ENCODE measurements around the gene CKS1B.
A peak's percentile ranks its signal among the peaks of the same experiment; 100 is the strongest.
"Not testable (repeated sequence)": the region's sequence is repeated elsewhere in the genome, so short reads cannot be mapped to it uniquely, and the experiment has no call there.

The CKS1B gene

DNA sequence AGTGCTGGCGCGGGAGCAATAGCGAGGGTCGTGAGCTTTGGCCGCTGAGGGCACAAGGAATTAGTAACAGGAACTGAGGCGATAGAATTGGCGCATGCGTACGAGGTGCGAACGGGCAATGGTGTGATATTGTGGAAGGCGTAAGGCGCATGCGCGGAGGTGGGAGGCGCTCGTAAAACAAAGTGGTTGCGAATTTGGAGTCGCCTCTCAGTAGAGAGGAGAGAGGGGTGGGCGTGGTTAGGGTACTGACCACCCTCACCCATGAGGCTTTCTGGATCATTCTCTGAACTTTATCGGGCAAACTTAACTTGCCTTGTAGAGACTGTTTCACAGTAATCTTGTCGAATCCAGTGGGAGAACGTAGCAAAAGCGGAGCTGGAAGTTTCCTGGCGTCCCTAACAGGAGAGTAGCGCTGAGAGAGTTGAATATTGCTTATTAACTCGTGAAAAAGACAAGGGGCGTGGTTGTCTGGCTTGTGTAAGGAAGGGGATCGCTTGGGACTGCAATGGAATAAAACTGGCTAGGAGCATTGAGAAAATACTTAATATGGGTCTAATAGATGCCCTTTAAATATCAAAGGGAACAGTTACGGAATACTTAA lies 427 bp downstream of the CKS1B start:
- peak; percentile 94 to 97 for DNase-seq (ENCODE audit: low spot score in 2 of 2)
- in situ Hi-C loops (cut with MboI; ENCODE audit: low sequenced_read_pairs), result no loop called here
- Histone ChIP-seq H3K4me1 (peaks cover 36% of the 10 kb centered on the region), H3K9me3 (no peaks in the 10 kb centered on the region), H3K4me3 (peak overlapping the region; percentile 82), H3K36me3 (replicated peaks) (peaks cover 24% of the 10 kb centered on the region), H3K27me3 (ENCODE audit: low read depth) (no peaks in the 10 kb centered on the region)

DNA sequence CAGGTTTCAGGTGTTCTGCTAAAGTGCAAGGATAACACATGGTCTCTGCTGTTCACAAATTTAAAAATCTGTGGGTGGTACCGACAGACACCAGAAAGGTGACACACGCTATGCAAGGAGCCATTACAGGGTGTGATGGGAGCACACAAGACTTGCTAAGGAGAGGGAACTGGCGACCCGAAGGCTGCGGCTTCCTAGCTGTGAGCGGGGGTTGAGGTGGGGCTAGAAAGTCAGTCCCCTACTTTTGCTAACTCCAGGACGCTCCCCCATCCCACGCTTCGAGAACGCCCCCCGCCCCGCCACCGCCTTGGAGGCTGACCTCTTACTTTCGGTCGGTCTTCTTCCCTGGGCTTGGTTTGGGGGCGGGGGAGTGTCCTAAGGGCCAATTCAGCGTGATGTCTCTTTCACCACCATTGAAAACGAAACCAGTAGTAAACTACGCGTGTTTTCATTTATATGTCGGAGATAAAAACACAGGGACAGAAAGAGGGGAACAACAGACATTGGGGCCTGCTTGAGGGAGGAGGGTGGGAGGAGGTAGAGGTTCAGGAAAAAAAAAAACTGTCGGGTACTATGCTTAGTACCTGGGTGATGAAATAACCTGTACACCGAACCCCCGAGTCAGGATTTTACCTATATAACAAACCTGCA lies 1.1 kb downstream of the CKS1B start:
- in situ Hi-C loops (cut with MboI; ENCODE audit: low sequenced_read_pairs), result no loop called here
- peak in 1 of 2 experiments; percentile 69 for DNase-seq (ENCODE audit: low spot score in 2 of 2)
- peaks cover 30% of the 10 kb centered on the region for H3K4me1 ChIP-seq

DNA sequence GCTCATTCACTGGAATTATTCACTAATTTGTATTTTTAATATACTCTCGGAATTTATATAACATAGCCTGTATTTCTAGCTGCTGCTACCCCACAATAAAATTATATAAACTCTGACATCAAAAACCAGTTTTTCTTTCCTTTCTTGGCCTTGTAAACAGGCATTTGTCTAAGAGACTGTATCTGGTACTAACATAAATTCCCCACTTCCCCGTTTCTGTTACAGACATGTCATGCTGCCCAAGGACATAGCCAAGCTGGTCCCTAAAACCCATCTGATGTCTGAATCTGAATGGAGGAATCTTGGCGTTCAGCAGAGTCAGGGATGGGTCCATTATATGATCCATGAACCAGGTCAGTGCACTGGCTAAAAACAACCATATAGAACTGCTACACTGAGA lies 3.3 kb downstream of the CKS1B start:
- peaks cover 36% of the 10 kb centered on the region for H3K36me3 ChIP-seq (replicated peaks)
- in situ Hi-C loops (cut with MboI; ENCODE audit: low sequenced_read_pairs); H3K9me3 ChIP-seq: not testable (repeated sequence)

More for the DNA sequence above, 1.1 kb downstream of the CKS1B start:
- Histone ChIP-seq H3K4me3 (peak overlapping the region; percentile 82), H3K27me3 (ENCODE audit: low read depth) (no peaks in the 10 kb centered on the region), H3K9me3 (no peaks in the 10 kb centered on the region), H3K36me3 (replicated peaks) (peaks cover 30% of the 10 kb centered on the region)

GRCh38 chr1:154978360-154978759 lies 3.9 kb downstream of the CKS1B start:
- no peak overlapping the region for H3K4me3 ChIP-seq
- no peaks in the 10 kb centered on the region for H3K9me3 ChIP-seq
- peaks cover 19% of the 10 kb centered on the region for H3K4me1 ChIP-seq
- DNase-seq (ENCODE audit: low spot score in 2 of 2), result no peak
- H3K36me3 ChIP-seq (replicated peaks), result peaks cover 36% of the 10 kb centered on the region
- in situ Hi-C loops (cut with MboI; ENCODE audit: low sequenced_read_pairs), result no loop called here
- no peaks in the 10 kb centered on the region for H3K27me3 ChIP-seq (ENCODE audit: low read depth)

More for the DNA sequence above, 3.3 kb downstream of the CKS1B start:
- not testable (repeated sequence) for H3K4me3 ChIP-seq; DNase-seq (ENCODE audit: low spot score in 2 of 2); H3K27me3 ChIP-seq (ENCODE audit: low read depth)
- peaks cover 23% of the 10 kb centered on the region for H3K4me1 ChIP-seq

DNA sequence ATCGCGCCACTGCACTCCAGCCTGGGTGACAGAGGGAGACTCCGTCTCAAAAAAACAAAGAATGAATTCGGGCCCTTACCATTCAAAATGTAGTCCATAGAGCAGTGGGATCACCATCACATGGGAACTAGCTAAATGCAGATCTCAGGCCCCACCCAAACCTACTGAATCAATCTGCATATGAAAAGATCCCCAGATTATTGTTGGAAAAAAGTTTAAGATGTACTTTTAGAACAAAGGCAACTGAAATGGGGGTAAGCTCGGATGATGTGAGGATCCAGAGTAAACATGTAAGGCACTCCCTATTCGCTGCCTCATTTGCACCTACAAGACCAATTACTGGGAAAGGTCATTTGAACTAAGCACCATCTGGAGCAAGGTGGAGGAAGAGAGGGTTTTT lies 7.9 kb downstream of the CKS1B start:
- no peaks in the 10 kb centered on the region for H3K9me3 ChIP-seq
- H3K36me3 ChIP-seq (replicated peaks), result peaks cover 47% of the 10 kb centered on the region
- H3K4me1 ChIP-seq, result peaks cover 13% of the 10 kb centered on the region
- peak; percentile 77 to 92 for DNase-seq (ENCODE audit: low spot score in 2 of 2)
- peak overlapping the region; percentile 55 for H3K4me3 ChIP-seq
- H3K27me3 ChIP-seq (ENCODE audit: low read depth), result no peaks in the 10 kb centered on the region
- in situ Hi-C loops (cut with MboI; ENCODE audit: low sequenced_read_pairs), result no loop called here

GRCh38 chr1:154982897-154983648 lies 8.6 kb downstream of the CKS1B start, which contains the start of gene FLAD1:
FLAD1 (plus strand) TSS chr1:154983344; CDS start chr1:154983695, 351 bp downstream.
- H3K36me3 ChIP-seq (replicated peaks), result peaks cover 47% of the 10 kb centered on the region
- in situ Hi-C loops (cut with MboI; ENCODE audit: low sequenced_read_pairs), result no loop called here

DNA sequence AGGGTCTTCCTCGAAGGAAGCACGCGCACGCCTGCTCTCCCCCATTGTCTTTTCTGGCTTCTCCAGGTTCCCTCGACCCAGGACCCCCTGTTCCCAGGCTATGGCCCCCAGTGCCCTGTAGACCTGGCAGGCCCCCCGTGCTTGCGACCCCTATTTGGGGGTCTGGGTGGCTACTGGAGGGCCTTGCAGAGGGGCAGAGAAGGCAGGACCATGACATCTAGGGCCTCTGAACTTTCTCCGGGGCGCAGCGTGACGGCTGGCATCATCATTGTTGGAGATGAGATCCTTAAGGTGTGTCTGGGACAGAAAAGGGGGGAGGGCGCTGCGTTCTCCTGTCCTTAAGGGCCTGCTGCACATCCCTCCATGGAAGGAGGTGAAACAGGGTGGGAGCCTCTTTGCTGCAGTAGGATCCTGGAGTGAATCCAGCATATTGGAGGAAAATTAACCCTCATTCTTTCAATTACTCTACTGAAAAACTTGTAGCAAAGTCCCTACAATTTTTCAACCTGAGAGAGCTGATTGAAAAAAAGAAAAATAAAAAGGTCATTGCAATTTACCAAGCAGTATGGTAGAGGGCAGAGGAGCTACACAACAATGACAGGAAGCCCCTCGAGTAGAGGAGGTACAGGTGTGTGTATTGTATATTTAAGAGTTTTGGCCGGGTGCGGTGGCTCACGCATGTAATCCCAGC lies 9.4 kb downstream of the CKS1B start:
- no peaks in the 10 kb centered on the region for H3K9me3 ChIP-seq
- H3K36me3 ChIP-seq (replicated peaks), result peaks cover 50% of the 10 kb centered on the region
- no peaks in the 10 kb centered on the region for H3K27me3 ChIP-seq (ENCODE audit: low read depth)
- peak overlapping the region; percentile 55 for H3K4me3 ChIP-seq
- DNase-seq (ENCODE audit: low spot score in 2 of 2), result peak in 1 of 2 experiments; percentile 55
- peaks cover 13% of the 10 kb centered on the region for H3K4me1 ChIP-seq
- in situ Hi-C loops (cut with MboI; ENCODE audit: low sequenced_read_pairs), result no loop called here

More at GRCh38 chr1:154982897-154983648, 8.6 kb downstream of the CKS1B start, which contains the start of gene FLAD1:
- peak within 1 kb of the TSS; percentile 55 for H3K4me3 ChIP-seq
- H3K9me3 ChIP-seq, result no peaks in the 10 kb centered on the region
- peak; percentile 99 for DNase-seq (ENCODE audit: low spot score in 2 of 2)
- peaks cover 13% of the 10 kb centered on the region for H3K4me1 ChIP-seq
- no peaks in the 10 kb centered on the region for H3K27me3 ChIP-seq (ENCODE audit: low read depth)

- H3K27me3 ChIP-seq (ENCODE audit: low read depth); H3K4me3 ChIP-seq; H3K9me3 ChIP-seq; DNase-seq (ENCODE audit: low spot score in 2 of 2); in situ Hi-C loops (cut with MboI; ENCODE audit: low sequenced_read_pairs): not testable (repeated sequence)
- peaks cover 47% of the 10 kb centered on the region for H3K36me3 ChIP-seq (replicated peaks)
- H3K4me1 ChIP-seq, result peaks cover 13% of the 10 kb centered on the region
These were observed 12.3 kb downstream of the CKS1B start for GRCh38 chr1:154986736-154987135.

GRCh38 chr1:154987326-154987725 lies 12.8 kb downstream of the CKS1B start:
- peaks cover 8% of the 10 kb centered on the region for H3K4me1 ChIP-seq
- in situ Hi-C loops (cut with MboI; ENCODE audit: low sequenced_read_pairs), result no loop called here
- H3K4me3 ChIP-seq, result no peak overlapping the region
- no peaks in the 10 kb centered on the region for H3K27me3 ChIP-seq (ENCODE audit: low read depth)
- H3K9me3 ChIP-seq, result no peaks in the 10 kb centered on the region
- peaks cover 48% of the 10 kb centered on the region for H3K36me3 ChIP-seq (replicated peaks)
- DNase-seq (ENCODE audit: low spot score in 2 of 2), result no peak

DNA sequence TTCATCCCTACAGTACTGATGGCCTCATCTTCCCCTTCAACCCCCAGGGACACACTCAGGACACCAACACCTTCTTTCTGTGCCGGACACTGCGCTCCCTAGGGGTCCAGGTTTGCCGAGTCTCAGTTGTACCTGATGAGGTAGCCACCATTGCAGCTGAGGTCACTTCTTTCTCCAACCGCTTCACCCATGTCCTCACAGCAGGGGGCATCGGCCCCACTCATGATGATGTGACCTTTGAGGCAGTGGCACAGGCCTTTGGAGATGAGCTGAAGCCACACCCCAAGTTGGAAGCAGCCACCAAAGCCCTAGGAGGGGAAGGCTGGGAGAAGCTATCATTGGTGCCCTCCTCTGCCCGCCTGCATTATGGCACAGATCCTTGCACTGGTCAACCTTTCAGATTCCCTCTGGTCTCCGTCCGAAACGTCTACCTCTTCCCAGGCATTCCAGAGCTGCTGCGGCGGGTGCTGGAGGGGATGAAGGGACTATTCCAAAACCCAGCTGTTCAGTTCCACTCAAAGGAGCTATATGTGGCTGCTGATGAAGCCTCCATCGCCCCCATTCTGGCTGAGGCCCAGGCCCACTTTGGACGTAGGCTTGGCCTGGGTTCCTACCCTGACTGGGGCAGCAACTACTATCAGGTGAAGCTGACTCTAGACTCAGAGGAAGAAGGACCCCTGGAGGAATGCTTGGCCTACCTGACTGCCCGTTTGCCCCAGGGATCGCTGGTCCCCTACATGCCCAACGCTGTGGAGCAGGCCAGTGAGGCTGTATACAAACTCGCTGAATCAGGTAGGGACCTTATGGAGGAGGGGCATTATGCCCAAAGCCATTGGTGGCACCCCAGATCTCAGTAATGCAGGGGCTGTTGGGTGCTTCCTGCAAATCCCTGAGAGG lies 13.8 kb downstream of the CKS1B start:
- Histone ChIP-seq H3K4me1 (peaks cover 4% of the 10 kb centered on the region; the same call in 1 of the 2 replicates), H3K9me3 (no peaks in the 10 kb centered on the region), H3K4me3 (no peak overlapping the region), H3K27me3 (ENCODE audit: low read depth) (no peaks in the 10 kb centered on the region), H3K36me3 (replicated peaks) (peaks cover 54% of the 10 kb centered on the region)
- in situ Hi-C loops (cut with MboI; ENCODE audit: low sequenced_read_pairs), result no loop called here
- DNase-seq (ENCODE audit: low spot score in 2 of 2), result no peak

DNA sequence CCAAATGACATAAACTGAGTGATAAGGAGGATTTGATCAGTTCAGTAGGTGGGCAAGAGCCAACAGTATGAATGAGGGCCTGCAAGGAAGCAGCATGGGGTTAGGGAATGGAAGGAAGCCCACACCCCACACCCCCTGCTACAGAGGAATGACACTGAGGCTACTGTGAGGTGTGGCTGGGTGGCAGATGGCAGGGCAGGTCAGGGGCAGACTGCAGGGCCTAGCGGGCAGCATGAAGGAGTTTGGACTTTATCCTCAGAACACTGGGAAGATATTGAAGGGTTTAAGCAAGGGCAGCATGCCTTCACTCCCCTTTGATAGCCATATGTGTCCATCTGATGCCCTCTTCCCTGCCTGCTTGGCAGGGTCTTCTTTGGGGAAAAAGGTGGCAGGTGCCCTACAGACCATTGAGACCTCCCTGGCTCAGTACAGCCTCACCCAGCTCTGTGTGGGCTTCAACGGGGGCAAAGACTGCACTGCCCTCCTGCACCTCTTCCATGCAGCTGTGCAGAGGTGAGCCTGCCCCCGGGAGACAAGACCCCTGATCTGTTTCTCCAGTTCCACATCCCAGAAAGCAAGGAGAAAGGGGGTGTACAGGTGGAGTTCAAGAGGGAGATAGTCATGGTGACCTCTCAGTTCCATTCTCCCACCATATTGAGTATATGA lies 14.8 kb downstream of the CKS1B start:
- no peaks in the 10 kb centered on the region for H3K27me3 ChIP-seq (ENCODE audit: low read depth)

DNA sequence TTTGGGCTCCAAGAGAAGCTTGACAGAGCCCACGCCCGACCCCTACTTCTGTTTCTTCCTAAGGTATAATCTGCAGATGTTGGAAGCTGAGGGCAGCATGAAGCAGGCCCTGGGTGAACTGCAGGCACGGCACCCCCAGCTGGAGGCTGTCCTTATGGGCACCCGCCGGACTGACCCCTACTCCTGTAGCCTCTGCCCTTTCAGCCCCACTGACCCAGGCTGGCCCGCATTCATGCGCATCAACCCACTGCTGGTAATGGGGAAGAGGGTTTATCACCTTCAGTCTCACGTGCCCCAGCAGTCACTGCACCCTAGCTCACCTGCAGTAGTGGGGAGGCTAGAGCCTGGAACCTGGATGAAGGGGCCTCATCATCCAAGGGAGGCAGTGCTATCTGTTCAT lies 15.8 kb downstream of the CKS1B start:
- Histone ChIP-seq H3K27me3 (ENCODE audit: low read depth) (no peaks in the 10 kb centered on the region), H3K4me1 (no peaks in the 10 kb centered on the region), H3K4me3 (no peak overlapping the region), H3K9me3 (no peaks in the 10 kb centered on the region), H3K36me3 (replicated peaks) (peaks cover 54% of the 10 kb centered on the region)
- no peak for DNase-seq (ENCODE audit: low spot score in 2 of 2)
- in situ Hi-C loops (cut with MboI; ENCODE audit: low sequenced_read_pairs), result no loop called here

More for the DNA sequence above, 14.8 kb downstream of the CKS1B start:
- no peaks in the 10 kb centered on the region for H3K9me3 ChIP-seq
- in situ Hi-C loops (cut with MboI; ENCODE audit: low sequenced_read_pairs), result no loop called here
- peaks cover under 1% of the 10 kb centered on the region; the same call in 1 of the 2 replicates for H3K4me1 ChIP-seq
- DNase-seq (ENCODE audit: low spot score in 2 of 2), result no peak
- peaks cover 54% of the 10 kb centered on the region for H3K36me3 ChIP-seq (replicated peaks)
- H3K4me3 ChIP-seq, result no peak overlapping the region

Data from HAP-1 (cell line).